ENCODE results near the gene HPX. TPM values are rescaled to one million over a fixed set of nuclear protein-coding genes. Genes with fewer than 3 reads are reported as not detected.

The HPX gene
- total and polyA plus RNA-seq, 4 donors, result 2,251 to 9,224 (median 5,760) TPM

- peaks cover 6 to 39% (median 30%) of the 10 kb centered on the region in 4 donors for H3K36me3 ChIP-seq (ENCODE audit: control insufficient read depth in 4 of 4, insufficient read depth in 3 of 4, low read depth in 1 of 4, low read length in 3 of 4)
- no peak overlapping the region for H3K9ac ChIP-seq (ENCODE audit: low read depth in 1 of 2, low read length in 2 of 2)
- H3K27ac ChIP-seq (ENCODE audit: low read depth in 1 of 2, low read length in 2 of 2), result no peak overlapping the region
- H3K4me3 ChIP-seq (ENCODE audit: low read depth in 1 of 3, low read length in 3 of 3), result no peak overlapping the region
- no peaks in the 10 kb centered on the region for H3K9me3 ChIP-seq (ENCODE audit: control insufficient read depth in 4 of 4, low read length in 3 of 4)
- no peaks in the 10 kb centered on the region for H3K27me3 ChIP-seq (ENCODE audit: control insufficient read depth in 4 of 4, insufficient read depth in 4 of 4, low read length in 3 of 4)
- no peak for DNase-seq (ENCODE audit: low spot score)
- TF ChIP-seq HNF4G (IDR thresholded peaks at IDR 0.05) (no peak), FOXA2 (IDR thresholded peaks at IDR 0.05) (peak; percentile 18)
- H3K4me1 ChIP-seq (ENCODE audit: control insufficient read depth in 4 of 4, insufficient read depth in 4 of 4, low read length in 3 of 4), result peaks cover 0 to 27% (median 13%) of the 10 kb centered on the region in 4 donors
- 39% methylated on average over 5 of the region's 5 CpGs for WGBS
These were observed 6.7 kb downstream of the HPX start for GRCh38 chr11:6433998-6434660.

GRCh38 chr11:6431861-6432260 lies 8.9 kb downstream of the HPX start:
- no peak overlapping the region for H3K9ac ChIP-seq (ENCODE audit: low read depth in 1 of 2, low read length in 2 of 2)
- H3K36me3 ChIP-seq (ENCODE audit: control insufficient read depth in 4 of 4, insufficient read depth in 3 of 4, low read depth in 1 of 4, low read length in 3 of 4), result peaks cover 3 to 38% (median 20%) of the 10 kb centered on the region in 4 donors
- H3K4me3 ChIP-seq (ENCODE audit: low read depth in 1 of 3, low read length in 3 of 3), result no peak overlapping the region
- H3K27ac ChIP-seq (ENCODE audit: low read depth in 1 of 2, low read length in 2 of 2), result no peak overlapping the region
- 95% methylated on average over 3 of the region's 3 CpGs for WGBS
- H3K9me3 ChIP-seq (ENCODE audit: control insufficient read depth in 4 of 4, low read length in 3 of 4), result no peaks in the 10 kb centered on the region
- TF ChIP-seq RXRA (IDR thresholded peaks at IDR 0.05) (no peak), FOXA1 (IDR thresholded peaks at IDR 0.05) (no peak), RAD21 (IDR thresholded peaks at IDR 0.05) (no peak), JUND (IDR thresholded peaks at IDR 0.05) (peak in 1 of 2 donors; percentile 23)
- no peaks in the 10 kb centered on the region for H3K27me3 ChIP-seq (ENCODE audit: control insufficient read depth in 4 of 4, insufficient read depth in 4 of 4, low read length in 3 of 4)
- no peak for DNase-seq (ENCODE audit: low spot score)
- peaks cover 0 to 6% (median 5%) of the 10 kb centered on the region in 4 donors for H3K4me1 ChIP-seq (ENCODE audit: control insufficient read depth in 4 of 4, insufficient read depth in 4 of 4, low read length in 3 of 4)

- Histone ChIP-seq H3K36me3 (ENCODE audit: control insufficient read depth in 4 of 4, insufficient read depth in 3 of 4, low read depth in 1 of 4, low read length in 3 of 4) (peaks cover 3 to 26% (median 10%) of the 10 kb centered on the region in 4 donors), H3K4me1 (ENCODE audit: control insufficient read depth in 4 of 4, insufficient read depth in 4 of 4, low read length in 3 of 4) (no peaks in the 10 kb centered on the region), H3K9me3 (ENCODE audit: control insufficient read depth in 4 of 4, low read length in 3 of 4) (no peaks in the 10 kb centered on the region), H3K9ac (ENCODE audit: low read depth in 1 of 2, low read length in 2 of 2) (no peak overlapping the region), H3K4me3 (ENCODE audit: low read depth in 1 of 3, low read length in 3 of 3) (no peak overlapping the region), H3K27me3 (ENCODE audit: control insufficient read depth in 4 of 4, insufficient read depth in 4 of 4, low read length in 3 of 4) (no peaks in the 10 kb centered on the region), H3K27ac (ENCODE audit: low read depth in 1 of 2, low read length in 2 of 2) (no peak overlapping the region)
- no peak for DNase-seq (ENCODE audit: low spot score)
- no peak for TF ChIP-seq REST (IDR thresholded peaks at IDR 0.05)
- TF ChIP-seq RAD21 (IDR thresholded peaks at IDR 0.05), result no peak
- no peak for TF ChIP-seq HNF4G (IDR thresholded peaks at IDR 0.05)
- no peak for TF ChIP-seq FOXA2 (IDR thresholded peaks at IDR 0.05)
- no peak for TF ChIP-seq ATF3 (IDR thresholded peaks at IDR 0.05)
- TF ChIP-seq RXRA (IDR thresholded peaks at IDR 0.05), result no peak
These were observed 13.3 kb downstream of the HPX start for GRCh38 chr11:6427516-6427915.

- H3K9ac ChIP-seq (ENCODE audit: low read depth in 1 of 2, low read length in 2 of 2), result no peak overlapping the region
- WGBS, result 96% methylated on average over 3 of the region's 3 CpGs
- peaks cover 0 to 12% (median 3%) of the 10 kb centered on the region in 4 donors for H3K4me1 ChIP-seq (ENCODE audit: control insufficient read depth in 4 of 4, insufficient read depth in 4 of 4, low read length in 3 of 4)
- H3K9me3 ChIP-seq (ENCODE audit: control insufficient read depth in 4 of 4, low read length in 3 of 4), result no peaks in the 10 kb centered on the region
- TF ChIP-seq ATF3 (IDR thresholded peaks at IDR 0.05) (no peak), TAF1 (conservative IDR thresholded peaks at IDR 0.05) (no peak), FOXA1 (IDR thresholded peaks at IDR 0.05) (no peak), HNF4A (conservative IDR thresholded peaks at IDR 0.05) (no peak), RXRA (IDR thresholded peaks at IDR 0.05) (no peak), EGR1 (IDR thresholded peaks at IDR 0.05; ENCODE audit: low read depth in 2 of 2) (no peak), RAD21 (IDR thresholded peaks at IDR 0.05) (no peak), GABPA (IDR thresholded peaks at IDR 0.05 in 1 of 2, conservative IDR thresholded peaks at IDR 0.05 in 1 of 2) (no peak), YY1 (IDR thresholded peaks at IDR 0.05) (no peak)
- H3K27me3 ChIP-seq (ENCODE audit: control insufficient read depth in 4 of 4, insufficient read depth in 4 of 4, low read length in 3 of 4), result no peaks in the 10 kb centered on the region
- H3K27ac ChIP-seq (ENCODE audit: low read depth in 1 of 2, low read length in 2 of 2), result no peak overlapping the region
- no peak overlapping the region for H3K4me3 ChIP-seq (ENCODE audit: low read depth in 1 of 3, low read length in 3 of 3)
- H3K36me3 ChIP-seq (ENCODE audit: control insufficient read depth in 4 of 4, insufficient read depth in 3 of 4, low read depth in 1 of 4, low read length in 3 of 4), result no peaks in the 10 kb centered on the region
- DNase-seq (ENCODE audit: low spot score), result no peak
These were observed 20.1 kb downstream of the HPX start for GRCh38 chr11:6420677-6421076.

Data from liver (tissue), 9 donors.